ENCODE results near the gene TRDMT1.

GRCh38 chr10:17239345-17240085, 38.0 kb upstream of the TRDMT1 start:
- TF ChIP-seq CTCF (IDR thresholded peaks at IDR 0.05 in 8 of 11, conservative IDR thresholded peaks at IDR 0.05 in 3 of 11) (no peak), POLR2A (IDR thresholded peaks at IDR 0.05) (no peak), POLR2AphosphoS5 (IDR thresholded peaks at IDR 0.05) (peak in 1 of 3 donors; percentile 11)
